HepG2 (cell line): ENCODE measurements around the gene ANKFY1.

Experiments
- BORCS8-MEF2B ChIP-seq: sonication (generic); formaldehyde crosslinking; IDR thresholded peaks from 2 replicates; pipeline ENCODE4 v1.8.0; 2022; ENCODE audit warnings: mild to moderate bottlenecking, missing genetic modification reagents
- ESRRA ChIP-seq: sonication (generic); formaldehyde crosslinking; IDR thresholded peaks from 2 replicates; pipeline ENCODE4 v1.5.1; 2020; ENCODE audit warnings: mild to moderate bottlenecking, low read depth, missing genetic modification reagents
- KLF9 ChIP-seq: IDR thresholded peaks from 2 replicates; pipeline ENCODE4 v1.6.1; 2016; ENCODE audit warnings: low read depth
- TCF7L2 ChIP-seq: IDR thresholded peaks from 2 replicates; pipeline ENCODE4 v1.6.1; 2011; ENCODE audit warnings: mild to moderate bottlenecking, low read depth, low read length, moderate library complexity
- YY1 ChIP-seq: IDR thresholded peaks from 2 replicates; pipeline ENCODE4 v1.6.1; 2011; ENCODE audit warnings: low read length, low read depth, moderate library complexity, mild to moderate bottlenecking; ENCODE audit not compliant: insufficient read depth, insufficient replicate concordance
- ZBTB38 ChIP-seq: sonication (generic); formaldehyde crosslinking; IDR thresholded peaks from 2 replicates; pipeline ENCODE4 v1.5.1; 2020; ENCODE audit warnings: mild to moderate bottlenecking, missing genetic modification reagents
- ZNF20 ChIP-seq: sonication (generic); formaldehyde crosslinking; IDR thresholded peaks from 2 replicates; pipeline ENCODE4 v1.4.0; 2020; ENCODE audit warnings: mild to moderate bottlenecking, moderate library complexity, missing genetic modification reagents
- ZNF713 ChIP-seq: sonication (generic); formaldehyde crosslinking; IDR thresholded peaks from 2 replicates; pipeline ENCODE4 v1.4.0; 2020; ENCODE audit warnings: mild to moderate bottlenecking, missing genetic modification reagents
- ZNF75D ChIP-seq: sonication (generic); formaldehyde crosslinking; IDR thresholded peaks from 2 replicates; pipeline ENCODE4 v1.8.1; 2023; ENCODE audit warnings: missing genetic modification reagents, mild to moderate bottlenecking, borderline replicate concordance
- TF ChIP-seq, protein P1 (sequence below): sonication (generic); formaldehyde crosslinking; IDR thresholded peaks from 2 replicates; pipeline ENCODE4 v1.5.0; 2020; ENCODE audit warnings: mild to moderate bottlenecking, missing genetic modification reagents, moderate library complexity
- TF ChIP-seq, protein P2 (sequence below): fragments of 450-650 bp; IDR thresholded peaks from 2 replicates; pipeline ENCODE4 v1.6.1; 2017; ENCODE audit warnings: mild to moderate bottlenecking
- TF ChIP-seq, protein P3 (sequence below), 2 experiments: IDR thresholded peaks; 2 replicates each; pipeline ENCODE4 v1.6.1; 2011 to 2012; ENCODE audit warnings: low read length in 2 of 2, borderline replicate concordance in 1 of 2, low read depth in 1 of 2, mild to moderate bottlenecking in 1 of 2, moderate library complexity in 1 of 2
- TF ChIP-seq, protein P4 (sequence below): sonication (generic); formaldehyde crosslinking; IDR thresholded peaks from 2 replicates; pipeline ENCODE4 v1.4.0; 2020; ENCODE audit warnings: missing genetic modification reagents; ENCODE audit errors: not compliant biosample characterization

DNA sequence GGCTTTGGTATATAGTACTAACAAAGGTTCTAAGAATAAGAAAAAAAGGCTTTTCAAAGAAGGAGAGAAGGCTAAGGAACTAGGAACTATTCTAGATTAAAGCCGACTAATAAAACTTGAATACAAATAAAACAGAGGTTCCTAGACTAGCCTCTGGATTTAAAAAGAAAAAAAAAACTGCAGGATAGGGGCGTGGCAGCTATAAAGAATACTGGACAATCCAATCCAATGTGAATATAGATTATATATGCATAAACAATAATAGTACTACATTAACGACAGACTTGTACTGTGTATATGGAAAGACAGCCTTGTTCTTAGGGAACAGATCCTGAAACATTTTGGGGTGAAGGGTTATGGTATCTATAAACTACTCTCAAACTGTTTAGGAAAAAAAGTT lies 23.9 kb upstream of the ANKFY1 start:
- TF ChIP-seq, protein P1, sequence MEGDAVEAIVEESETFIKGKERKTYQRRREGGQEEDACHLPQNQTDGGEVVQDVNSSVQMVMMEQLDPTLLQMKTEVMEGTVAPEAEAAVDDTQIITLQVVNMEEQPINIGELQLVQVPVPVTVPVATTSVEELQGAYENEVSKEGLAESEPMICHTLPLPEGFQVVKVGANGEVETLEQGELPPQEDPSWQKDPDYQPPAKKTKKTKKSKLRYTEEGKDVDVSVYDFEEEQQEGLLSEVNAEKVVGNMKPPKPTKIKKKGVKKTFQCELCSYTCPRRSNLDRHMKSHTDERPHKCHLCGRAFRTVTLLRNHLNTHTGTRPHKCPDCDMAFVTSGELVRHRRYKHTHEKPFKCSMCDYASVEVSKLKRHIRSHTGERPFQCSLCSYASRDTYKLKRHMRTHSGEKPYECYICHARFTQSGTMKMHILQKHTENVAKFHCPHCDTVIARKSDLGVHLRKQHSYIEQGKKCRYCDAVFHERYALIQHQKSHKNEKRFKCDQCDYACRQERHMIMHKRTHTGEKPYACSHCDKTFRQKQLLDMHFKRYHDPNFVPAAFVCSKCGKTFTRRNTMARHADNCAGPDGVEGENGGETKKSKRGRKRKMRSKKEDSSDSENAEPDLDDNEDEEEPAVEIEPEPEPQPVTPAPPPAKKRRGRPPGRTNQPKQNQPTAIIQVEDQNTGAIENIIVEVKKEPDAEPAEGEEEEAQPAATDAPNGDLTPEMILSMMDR (CRISPR knock-in tag) = no peak
- TF ChIP-seq KLF9 (CRISPR knock-in tag) (no peak), TCF7L2 (no peak), ZNF75D (CRISPR knock-in tag) (no peak), BORCS8-MEF2B (CRISPR knock-in tag) (no peak), ZNF20 (CRISPR knock-in tag) (no peak), ZBTB38 (CRISPR knock-in tag) (no peak), YY1 (no peak), ESRRA (CRISPR knock-in tag) (no peak), ZNF713 (CRISPR knock-in tag) (no peak)
- TF ChIP-seq, protein P2, sequence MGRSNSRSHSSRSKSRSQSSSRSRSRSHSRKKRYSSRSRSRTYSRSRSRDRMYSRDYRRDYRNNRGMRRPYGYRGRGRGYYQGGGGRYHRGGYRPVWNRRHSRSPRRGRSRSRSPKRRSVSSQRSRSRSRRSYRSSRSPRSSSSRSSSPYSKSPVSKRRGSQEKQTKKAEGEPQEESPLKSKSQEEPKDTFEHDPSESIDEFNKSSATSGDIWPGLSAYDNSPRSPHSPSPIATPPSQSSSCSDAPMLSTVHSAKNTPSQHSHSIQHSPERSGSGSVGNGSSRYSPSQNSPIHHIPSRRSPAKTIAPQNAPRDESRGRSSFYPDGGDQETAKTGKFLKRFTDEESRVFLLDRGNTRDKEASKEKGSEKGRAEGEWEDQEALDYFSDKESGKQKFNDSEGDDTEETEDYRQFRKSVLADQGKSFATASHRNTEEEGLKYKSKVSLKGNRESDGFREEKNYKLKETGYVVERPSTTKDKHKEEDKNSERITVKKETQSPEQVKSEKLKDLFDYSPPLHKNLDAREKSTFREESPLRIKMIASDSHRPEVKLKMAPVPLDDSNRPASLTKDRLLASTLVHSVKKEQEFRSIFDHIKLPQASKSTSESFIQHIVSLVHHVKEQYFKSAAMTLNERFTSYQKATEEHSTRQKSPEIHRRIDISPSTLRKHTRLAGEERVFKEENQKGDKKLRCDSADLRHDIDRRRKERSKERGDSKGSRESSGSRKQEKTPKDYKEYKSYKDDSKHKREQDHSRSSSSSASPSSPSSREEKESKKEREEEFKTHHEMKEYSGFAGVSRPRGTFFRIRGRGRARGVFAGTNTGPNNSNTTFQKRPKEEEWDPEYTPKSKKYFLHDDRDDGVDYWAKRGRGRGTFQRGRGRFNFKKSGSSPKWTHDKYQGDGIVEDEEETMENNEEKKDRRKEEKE = no peak
- TF ChIP-seq, protein P3, sequence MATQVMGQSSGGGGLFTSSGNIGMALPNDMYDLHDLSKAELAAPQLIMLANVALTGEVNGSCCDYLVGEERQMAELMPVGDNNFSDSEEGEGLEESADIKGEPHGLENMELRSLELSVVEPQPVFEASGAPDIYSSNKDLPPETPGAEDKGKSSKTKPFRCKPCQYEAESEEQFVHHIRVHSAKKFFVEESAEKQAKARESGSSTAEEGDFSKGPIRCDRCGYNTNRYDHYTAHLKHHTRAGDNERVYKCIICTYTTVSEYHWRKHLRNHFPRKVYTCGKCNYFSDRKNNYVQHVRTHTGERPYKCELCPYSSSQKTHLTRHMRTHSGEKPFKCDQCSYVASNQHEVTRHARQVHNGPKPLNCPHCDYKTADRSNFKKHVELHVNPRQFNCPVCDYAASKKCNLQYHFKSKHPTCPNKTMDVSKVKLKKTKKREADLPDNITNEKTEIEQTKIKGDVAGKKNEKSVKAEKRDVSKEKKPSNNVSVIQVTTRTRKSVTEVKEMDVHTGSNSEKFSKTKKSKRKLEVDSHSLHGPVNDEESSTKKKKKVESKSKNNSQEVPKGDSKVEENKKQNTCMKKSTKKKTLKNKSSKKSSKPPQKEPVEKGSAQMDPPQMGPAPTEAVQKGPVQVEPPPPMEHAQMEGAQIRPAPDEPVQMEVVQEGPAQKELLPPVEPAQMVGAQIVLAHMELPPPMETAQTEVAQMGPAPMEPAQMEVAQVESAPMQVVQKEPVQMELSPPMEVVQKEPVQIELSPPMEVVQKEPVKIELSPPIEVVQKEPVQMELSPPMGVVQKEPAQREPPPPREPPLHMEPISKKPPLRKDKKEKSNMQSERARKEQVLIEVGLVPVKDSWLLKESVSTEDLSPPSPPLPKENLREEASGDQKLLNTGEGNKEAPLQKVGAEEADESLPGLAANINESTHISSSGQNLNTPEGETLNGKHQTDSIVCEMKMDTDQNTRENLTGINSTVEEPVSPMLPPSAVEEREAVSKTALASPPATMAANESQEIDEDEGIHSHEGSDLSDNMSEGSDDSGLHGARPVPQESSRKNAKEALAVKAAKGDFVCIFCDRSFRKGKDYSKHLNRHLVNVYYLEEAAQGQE (IDR thresholded peaks at IDR 0.05; ENCODE audit: borderline replicate concordance in 1 of 2, low read depth in 1 of 2, low read length in 2 of 2) = no peak
- TF ChIP-seq, protein P4, sequence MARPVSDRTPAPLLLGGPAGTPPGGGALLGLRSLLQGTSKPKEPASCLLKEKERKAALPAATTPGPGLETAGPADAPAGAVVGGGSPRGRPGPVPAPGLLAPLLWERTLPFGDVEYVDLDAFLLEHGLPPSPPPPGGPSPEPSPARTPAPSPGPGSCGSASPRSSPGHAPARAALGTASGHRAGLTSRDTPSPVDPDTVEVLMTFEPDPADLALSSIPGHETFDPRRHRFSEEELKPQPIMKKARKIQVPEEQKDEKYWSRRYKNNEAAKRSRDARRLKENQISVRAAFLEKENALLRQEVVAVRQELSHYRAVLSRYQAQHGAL (CRISPR knock-in tag) = no peak
